OCI-LY3 (cell line): Measurements from ENCODE around the gene ALDOB.

Source experiments
- H2AFZ ChIP-seq: fragments of 200-600, 300-600 bp; shearing (Covaris generic); 2 replicates; pipeline ENCODE4 v1.6.0; 2014; ENCODE audit warnings: antibody characterized with exemption, low read depth, low read length
- H3K27ac ChIP-seq: fragments of 200-600, 300-600 bp; sonication (generic); 2 replicates; pipeline ENCODE4 v1.5.1; 2014; ENCODE audit warnings: mild to moderate bottlenecking, low read length, moderate library complexity, mixed read lengths
- H3K27me3 ChIP-seq: fragments of 200-600, 300-600 bp; sonication (generic); 2 replicates; pipeline ENCODE4 v1.6.1; 2014; ENCODE audit warnings: low read depth, low read length, mixed read lengths
- H3K36me3 ChIP-seq: fragments of 200-600, 300-600 bp; sonication (generic); replicated peaks from 2 replicates; pipeline ENCODE3; 2014; ENCODE audit warnings: low read depth, low read length, mixed read lengths
- H3K4me1 ChIP-seq: fragments of 300-600, 200-600 bp; sonication (generic); 2 replicates; pipeline ENCODE4 v1.6.1; 2014; ENCODE audit warnings: low read length, mixed read lengths
- H3K4me2 ChIP-seq: fragments of 200-600, 300-600 bp; sonication (generic); 2 replicates; pipeline ENCODE4 v1.6.1; 2014; ENCODE audit warnings: low read length, mixed read lengths
- H3K4me3 ChIP-seq: fragments of 300-600, 200-600 bp; sonication (generic); 2 replicates; pipeline ENCODE4 v1.5.1; 2014; ENCODE audit warnings: antibody characterized with exemption, mild to moderate bottlenecking, low read length, moderate library complexity
- H3K79me2 ChIP-seq: fragments of 300-600, 200-600 bp; shearing (Covaris generic); 2 replicates; pipeline ENCODE4 v1.6.1; 2014; ENCODE audit warnings: mild to moderate bottlenecking, low read length, mixed read lengths
- H3K9ac ChIP-seq: fragments of 300-600, 200-600 bp; shearing (Covaris generic); 2 replicates; pipeline ENCODE4 v1.6.0; 2014; ENCODE audit warnings: mild to moderate bottlenecking, low read length, moderate library complexity
- H3K9me3 ChIP-seq: fragments of 200-600, 300-600 bp; shearing (Covaris generic); 2 replicates; pipeline ENCODE4 v1.6.1; 2014; ENCODE audit warnings: low read length, mixed read lengths; ENCODE audit not compliant: insufficient read depth
- H4K20me1 ChIP-seq: fragments of 200-600, 300-600 bp; sonication (generic); 2 replicates; pipeline ENCODE4 v1.6.1; 2016; ENCODE audit warnings: low read length, mixed read lengths; ENCODE audit not compliant: insufficient read depth
- EZH2phosphoT487 ChIP-seq: fragments of 200-600 bp; shearing (Covaris generic); IDR thresholded peaks from 2 replicates; pipeline ENCODE4 v1.6.1; 2018; ENCODE audit warnings: antibody characterized with exemption, mixed run types, low read depth
- TF ChIP-seq, protein P1 (sequence below): fragments of 200-600, 300-600 bp; sonication (generic); IDR thresholded peaks from 2 replicates; pipeline ENCODE4 v1.5.1; 2014; ENCODE audit warnings: antibody characterized with exemption, low read length, low read depth

The ALDOB gene

DNA sequence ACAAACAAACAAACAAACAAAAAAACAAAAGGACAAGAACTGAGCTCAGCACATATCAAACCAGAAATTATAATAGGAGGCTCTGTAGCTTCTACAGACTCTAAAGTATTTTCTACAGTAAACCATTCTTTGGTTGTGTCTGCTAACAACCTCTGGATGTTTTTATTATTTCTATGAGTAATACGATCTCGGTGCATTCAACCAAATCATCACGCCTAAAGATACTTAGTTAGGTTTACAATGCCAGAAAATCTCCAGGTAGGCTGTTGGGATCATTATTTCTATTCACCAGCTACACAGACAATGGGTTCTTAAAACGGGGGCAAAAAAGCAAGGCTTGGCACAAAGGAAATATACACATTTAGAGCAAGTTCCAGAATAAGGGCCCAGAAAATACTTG lies 41.6 kb upstream of the ALDOB start:
- Histone ChIP-seq H3K36me3 (no peaks in the 10 kb centered on the region), H2AFZ (no peak overlapping the region), H3K79me2 (no peaks in the 10 kb centered on the region), H3K4me1 (no peaks in the 10 kb centered on the region), H4K20me1 (no peaks in the 10 kb centered on the region), H3K4me2 (no peak overlapping the region), H3K27ac (no peak overlapping the region), H3K27me3 (0 out of 2 replicates have a peak, but pooled peaks cover 3% of the 10 kb centered on the region), H3K4me3 (no peak overlapping the region), H3K9ac (no peak overlapping the region), H3K9me3 (no peaks in the 10 kb centered on the region)
- TF ChIP-seq, protein P1, sequence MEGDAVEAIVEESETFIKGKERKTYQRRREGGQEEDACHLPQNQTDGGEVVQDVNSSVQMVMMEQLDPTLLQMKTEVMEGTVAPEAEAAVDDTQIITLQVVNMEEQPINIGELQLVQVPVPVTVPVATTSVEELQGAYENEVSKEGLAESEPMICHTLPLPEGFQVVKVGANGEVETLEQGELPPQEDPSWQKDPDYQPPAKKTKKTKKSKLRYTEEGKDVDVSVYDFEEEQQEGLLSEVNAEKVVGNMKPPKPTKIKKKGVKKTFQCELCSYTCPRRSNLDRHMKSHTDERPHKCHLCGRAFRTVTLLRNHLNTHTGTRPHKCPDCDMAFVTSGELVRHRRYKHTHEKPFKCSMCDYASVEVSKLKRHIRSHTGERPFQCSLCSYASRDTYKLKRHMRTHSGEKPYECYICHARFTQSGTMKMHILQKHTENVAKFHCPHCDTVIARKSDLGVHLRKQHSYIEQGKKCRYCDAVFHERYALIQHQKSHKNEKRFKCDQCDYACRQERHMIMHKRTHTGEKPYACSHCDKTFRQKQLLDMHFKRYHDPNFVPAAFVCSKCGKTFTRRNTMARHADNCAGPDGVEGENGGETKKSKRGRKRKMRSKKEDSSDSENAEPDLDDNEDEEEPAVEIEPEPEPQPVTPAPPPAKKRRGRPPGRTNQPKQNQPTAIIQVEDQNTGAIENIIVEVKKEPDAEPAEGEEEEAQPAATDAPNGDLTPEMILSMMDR = no peak
- no peak for TF ChIP-seq EZH2phosphoT487

DNA sequence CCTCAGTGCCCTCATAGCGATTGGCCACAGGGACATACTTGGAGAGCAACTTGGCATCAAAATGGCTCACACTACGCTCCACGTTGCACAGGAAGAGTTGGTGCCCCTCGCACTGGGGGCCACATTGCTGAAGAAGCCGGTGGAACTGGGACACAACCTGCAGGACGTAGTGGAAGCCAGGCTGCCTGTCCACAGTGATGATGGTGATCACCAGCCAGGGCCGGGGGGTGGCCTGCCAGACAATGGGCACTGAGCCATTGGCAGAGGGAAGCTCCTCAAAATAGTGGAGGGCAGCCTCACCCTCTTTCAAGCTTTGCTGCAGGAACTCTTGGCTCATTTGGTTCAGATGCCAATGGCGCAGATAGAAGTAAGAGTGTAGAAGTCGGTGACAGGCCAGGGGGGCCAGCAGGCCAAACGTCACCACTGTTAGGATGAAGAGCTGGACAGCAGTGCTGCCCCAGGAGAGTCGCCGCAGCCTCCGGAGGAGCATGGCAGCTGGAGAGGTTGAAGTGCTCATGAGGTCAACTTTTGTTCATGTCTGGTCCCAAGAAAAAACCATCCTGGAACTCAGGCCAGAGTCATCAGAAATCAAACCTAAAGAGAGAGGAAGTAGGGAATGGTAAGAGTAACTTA lies 41.1 kb upstream of the ALDOB start:
- Histone ChIP-seq H2AFZ (no peak overlapping the region), H3K4me3 (no peak overlapping the region), H3K27me3 (0 out of 2 replicates have a peak, but pooled peaks cover 3% of the 10 kb centered on the region), H3K4me1 (no peaks in the 10 kb centered on the region), H3K4me2 (no peak overlapping the region), H3K36me3 (no peaks in the 10 kb centered on the region), H3K9ac (no peak overlapping the region), H3K9me3 (no peaks in the 10 kb centered on the region), H3K79me2 (no peaks in the 10 kb centered on the region), H3K27ac (no peak overlapping the region), H4K20me1 (no peaks in the 10 kb centered on the region)
- TF ChIP-seq EZH2phosphoT487 = no peak
- TF ChIP-seq, protein P1 = no peak

DNA sequence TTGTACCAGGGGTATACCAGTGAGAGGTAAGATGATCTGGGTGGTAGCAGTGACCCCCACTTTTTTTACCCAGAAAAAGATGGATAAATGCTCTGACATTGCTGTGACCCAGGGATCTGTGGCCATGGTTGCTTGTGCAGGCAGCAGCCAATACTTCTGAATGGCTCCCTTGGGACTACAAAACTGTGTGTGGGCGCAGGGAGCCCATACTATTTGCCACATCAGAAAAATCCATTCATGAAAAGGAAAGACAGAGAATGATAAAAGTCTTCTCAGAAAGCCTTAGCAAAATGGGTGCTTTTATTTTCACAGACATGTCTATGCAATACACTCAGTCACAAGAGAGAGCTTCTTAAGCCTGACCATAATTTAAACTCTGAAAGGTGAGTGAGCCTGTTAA lies 37.3 kb upstream of the ALDOB start:
- H3K27ac ChIP-seq = no peak overlapping the region
- H3K9ac ChIP-seq = no peak overlapping the region
- H3K27me3 ChIP-seq = no peaks in the 10 kb centered on the region
- no peaks in the 10 kb centered on the region for H3K79me2 ChIP-seq
- H3K9me3 ChIP-seq = no peaks in the 10 kb centered on the region
- H3K4me1 ChIP-seq = no peaks in the 10 kb centered on the region
- H3K36me3 ChIP-seq = no peaks in the 10 kb centered on the region
- no peak overlapping the region for H3K4me2 ChIP-seq
- no peak overlapping the region for H3K4me3 ChIP-seq
- no peak overlapping the region for H2AFZ ChIP-seq
- no peaks in the 10 kb centered on the region for H4K20me1 ChIP-seq
- no peak for TF ChIP-seq EZH2phosphoT487
- TF ChIP-seq, protein P1 = no peak

DNA sequence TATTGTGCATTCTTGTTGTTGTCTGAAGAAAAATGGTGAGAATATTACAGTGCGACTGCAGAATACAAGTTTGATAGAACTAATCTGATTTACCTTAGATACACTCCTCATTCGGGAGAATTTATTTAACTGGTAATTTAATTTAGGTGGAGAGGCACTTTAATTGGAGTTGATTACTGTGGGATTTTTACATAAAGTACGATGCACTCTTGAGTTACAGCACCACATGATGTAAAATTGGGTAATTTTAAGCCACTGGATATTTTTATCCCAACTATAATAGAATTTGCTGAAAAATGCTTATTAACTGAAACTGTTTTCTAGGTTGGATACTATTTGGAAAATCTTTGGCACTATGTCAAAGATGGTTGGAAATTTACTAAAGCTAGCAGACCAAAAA lies 35.4 kb upstream of the ALDOB start:
- Histone ChIP-seq H2AFZ (no peak overlapping the region), H3K4me1 (no peaks in the 10 kb centered on the region), H3K36me3 (no peaks in the 10 kb centered on the region), H3K9ac (no peak overlapping the region), H3K27me3 (no peaks in the 10 kb centered on the region), H4K20me1 (no peaks in the 10 kb centered on the region), H3K27ac (no peak overlapping the region), H3K4me3 (no peak overlapping the region), H3K79me2 (no peaks in the 10 kb centered on the region), H3K4me2 (no peak overlapping the region), H3K9me3 (no peaks in the 10 kb centered on the region)
- TF ChIP-seq, protein P1 = no peak
- TF ChIP-seq EZH2phosphoT487 = no peak
